Measurements from ENCODE around the gene SPATA24. TPM values are rescaled to one million over a fixed set of nuclear protein-coding genes. Genes with fewer than 3 reads are reported as not detected.
A peak's percentile ranks its signal among the peaks of the same experiment; 100 is the strongest.

SPATA24 gene
- total RNA-seq, 2 experiments from 2014 or later: 6.3 to 6.4 TPM

DNA sequence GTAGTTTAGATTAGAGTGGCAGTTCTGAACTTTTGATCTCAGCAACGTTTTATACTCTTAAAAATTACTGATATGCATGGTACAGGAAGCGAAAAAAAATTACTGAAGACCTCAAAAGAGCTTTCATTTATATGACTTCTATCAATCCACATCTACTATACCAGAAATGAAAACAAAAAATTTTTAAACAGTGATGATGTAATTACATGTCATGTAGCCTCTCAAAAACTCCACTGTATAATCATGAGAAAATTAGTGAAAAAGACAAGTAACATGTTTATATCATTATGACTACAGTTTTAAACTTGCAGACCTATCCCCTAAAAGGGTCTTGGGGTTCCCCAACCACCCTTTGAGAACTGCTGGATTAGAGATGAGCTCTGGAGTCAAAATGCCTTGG is 26.1 kb upstream of the SPATA24 start:
- Mint-ChIP-seq H3K27me3 (no peaks in the 10 kb centered on the region), H3K36me3 (peaks cover 8% of the 10 kb centered on the region), H3K4me3 (no peak overlapping the region), H3K4me1 (peaks cover 6% of the 10 kb centered on the region), H3K9me3 (no peaks in the 10 kb centered on the region), H3K27ac (no peak overlapping the region)
- ATAC-seq (ENCODE audit: low read depth) (peak; percentile 26), DNase-seq (no peak)
- POLR2A ChIA-PET: interaction anchor here (1.9 kb wide), 1 partner anchor 9 kb away, joined by 4 read pairs; the partner anchor contains the start of gene DNAJC18

GRCh38 chr5:139426203-139426885 is 22.5 kb upstream of the SPATA24 start:
- ATAC-seq (ENCODE audit: low read depth) (no peak), DNase-seq (no peak)
- peaks cover 2% of the 10 kb centered on the region for H3K27me3 Mint-ChIP-seq
- H3K4me3 Mint-ChIP-seq: no peak overlapping the region
- POLR2A ChIA-PET: no interaction called here
- peaks cover 10% of the 10 kb centered on the region for H3K36me3 Mint-ChIP-seq
- no peaks in the 10 kb centered on the region for H3K9me3 Mint-ChIP-seq
- H3K27ac Mint-ChIP-seq: no peak overlapping the region
- H3K4me1 Mint-ChIP-seq: peaks cover 9% of the 10 kb centered on the region

DNA sequence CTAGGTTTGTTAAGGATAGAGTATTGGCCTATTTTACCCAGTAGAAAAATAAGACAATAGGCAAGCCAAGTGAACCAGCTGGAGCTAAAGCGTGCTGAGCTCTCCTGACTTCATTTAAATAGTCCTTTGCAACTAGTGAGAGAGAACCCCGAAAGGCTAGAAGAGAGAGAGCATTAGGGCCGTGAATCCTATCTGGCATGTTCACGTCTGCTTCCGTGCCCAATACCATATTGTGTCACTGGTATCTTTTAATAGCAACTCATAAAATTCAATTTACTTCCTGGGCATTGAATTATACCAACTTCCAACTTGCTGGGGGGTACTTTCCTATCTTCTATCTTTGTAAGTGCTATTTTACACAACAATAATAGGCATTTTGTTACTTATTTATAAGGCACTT is 21.6 kb upstream of the SPATA24 start:
- H3K36me3 Mint-ChIP-seq: peaks cover 10% of the 10 kb centered on the region
- peaks cover 9% of the 10 kb centered on the region for H3K4me1 Mint-ChIP-seq
- DNase-seq: no peak
- H3K27me3 Mint-ChIP-seq: peaks cover 2% of the 10 kb centered on the region
- H3K4me3 Mint-ChIP-seq: no peak overlapping the region
- ATAC-seq (ENCODE audit: low read depth): no peak
- POLR2A ChIA-PET: no interaction called here
- H3K27ac Mint-ChIP-seq: no peak overlapping the region
- H3K9me3 Mint-ChIP-seq: no peaks in the 10 kb centered on the region

DNA sequence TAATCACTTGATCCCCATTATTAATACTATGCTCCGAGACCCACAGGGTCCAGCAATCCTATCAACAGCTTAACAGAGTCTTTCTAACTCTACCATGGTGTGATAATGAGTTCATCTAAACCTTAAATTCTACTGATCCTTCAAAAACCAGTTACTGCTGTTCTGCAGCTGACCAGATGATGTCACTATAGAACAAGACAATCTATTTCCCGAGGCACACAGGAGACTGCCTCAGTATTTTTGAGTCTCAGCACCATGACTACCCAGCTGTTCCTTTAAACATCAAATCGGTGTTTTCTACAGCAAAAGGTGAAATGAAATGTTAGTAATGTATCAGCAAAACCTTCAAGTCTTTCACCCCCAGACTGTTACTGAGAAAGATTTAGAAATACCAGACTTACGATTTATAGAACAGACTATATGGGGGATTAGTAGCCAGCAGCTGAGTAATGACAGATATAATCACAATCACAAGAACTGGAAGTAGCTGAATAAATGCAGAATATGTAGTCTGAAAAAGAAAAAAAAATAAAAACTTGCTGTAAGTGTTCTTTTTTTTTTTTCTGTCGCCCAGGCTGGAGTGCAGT is 18.5 kb upstream of the SPATA24 start:
- Mint-ChIP-seq H3K36me3 (peaks cover 2% of the 10 kb centered on the region), H3K4me3 (no peak overlapping the region), H3K9me3 (no peaks in the 10 kb centered on the region), H3K4me1 (peaks cover 15% of the 10 kb centered on the region), H3K27ac (peak overlapping the region; percentile 9), H3K27me3 (peaks cover 2% of the 10 kb centered on the region)
- peak; percentile 87 for ATAC-seq (ENCODE audit: low read depth)
- no peak for DNase-seq
- POLR2A ChIA-PET: interaction anchor here (1.0 to 2.0 kb wide), 5 partner anchors 30 to 90 kb away, joined by 3 to 21 read pairs (median 4); no protein-coding TSS in a partner anchor

- ATAC-seq (ENCODE audit: low read depth): no peak
- peaks cover 2% of the 10 kb centered on the region for H3K27me3 Mint-ChIP-seq
- H3K4me1 Mint-ChIP-seq: peaks cover 37% of the 10 kb centered on the region
- no peak overlapping the region for H3K4me3 Mint-ChIP-seq
- no peaks in the 10 kb centered on the region for H3K9me3 Mint-ChIP-seq
- no peak for DNase-seq
- peaks cover 2% of the 10 kb centered on the region for H3K36me3 Mint-ChIP-seq
- POLR2A ChIA-PET: interaction anchor here (0.5 to 1.4 kb wide), 8 partner anchors 13 to 142 kb away, joined by 3 to 5 read pairs (median 4); partner anchors contain the start of genes SPATA24 and UBE2D2
- H3K27ac Mint-ChIP-seq: peak overlapping the region; percentile 54
Observed at GRCh38 chr5:139419226-139420192, 15.6 kb upstream of the SPATA24 start.

- ATAC-seq (ENCODE audit: low read depth) (no peak), DNase-seq (no peak)
- no peaks in the 10 kb centered on the region for H3K9me3 Mint-ChIP-seq
- no peak overlapping the region for H3K27ac Mint-ChIP-seq
- POLR2A ChIA-PET: interaction anchor here (0.9 to 1.1 kb wide), 2 partner anchors 15 to 142 kb away, joined by 3 to 4 read pairs; partner anchors contain the start of genes SPATA24 and UBE2D2
- no peaks in the 10 kb centered on the region for H3K27me3 Mint-ChIP-seq
- H3K36me3 Mint-ChIP-seq: peaks cover 2% of the 10 kb centered on the region
- H3K4me1 Mint-ChIP-seq: peaks cover 43% of the 10 kb centered on the region
- no peak overlapping the region for H3K4me3 Mint-ChIP-seq
Observed at GRCh38 chr5:139418793-139419192, 14.9 kb upstream of the SPATA24 start.

GRCh38 chr5:139417214-139417613 is 13.3 kb upstream of the SPATA24 start:
- ATAC-seq (ENCODE audit: low read depth): no peak
- Mint-ChIP-seq H3K4me3 (no peak overlapping the region), H3K27me3 (no peaks in the 10 kb centered on the region), H3K36me3 (no peaks in the 10 kb centered on the region), H3K27ac (no peak overlapping the region), H3K9me3 (no peaks in the 10 kb centered on the region), H3K4me1 (peaks cover 49% of the 10 kb centered on the region)
- POLR2A ChIA-PET: no interaction called here
- DNase-seq: no peak

GRCh38 chr5:139416651-139417050 is 12.8 kb upstream of the SPATA24 start:
- DNase-seq: no peak
- Mint-ChIP-seq H3K9me3 (no peaks in the 10 kb centered on the region), H3K36me3 (no peaks in the 10 kb centered on the region), H3K4me3 (peak overlapping the region; percentile 28), H3K27me3 (no peaks in the 10 kb centered on the region), H3K4me1 (peaks cover 48% of the 10 kb centered on the region), H3K27ac (peak overlapping the region; percentile 61)
- POLR2A ChIA-PET: interaction anchor here (1.0 kb wide), 1 partner anchor 97 kb away, joined by 3 read pairs; no protein-coding TSS in a partner anchor
- no peak for ATAC-seq (ENCODE audit: low read depth)

GRCh38 chr5:139415869-139416268 is 12.0 kb upstream of the SPATA24 start:
- DNase-seq (no peak), ATAC-seq (ENCODE audit: low read depth) (no peak)
- no peaks in the 10 kb centered on the region for H3K27me3 Mint-ChIP-seq
- POLR2A ChIA-PET: interaction anchor here (0.6 to 1.0 kb wide), 3 partner anchors 17 to 838 kb away, joined by 3 read pairs; no protein-coding TSS in a partner anchor
- H3K27ac Mint-ChIP-seq: peak overlapping the region; percentile 84
- H3K36me3 Mint-ChIP-seq: no peaks in the 10 kb centered on the region
- peaks cover 48% of the 10 kb centered on the region for H3K4me1 Mint-ChIP-seq
- no peaks in the 10 kb centered on the region for H3K9me3 Mint-ChIP-seq
- peak overlapping the region; percentile 62 for H3K4me3 Mint-ChIP-seq

GRCh38 chr5:139415221-139415861 is 11.5 kb upstream of the SPATA24 start:
- no peaks in the 10 kb centered on the region for H3K9me3 Mint-ChIP-seq
- no peaks in the 10 kb centered on the region for H3K27me3 Mint-ChIP-seq
- DNase-seq (peak; percentile 46), ATAC-seq (ENCODE audit: low read depth) (peak; percentile 76)
- peaks cover 48% of the 10 kb centered on the region for H3K4me1 Mint-ChIP-seq
- POLR2A ChIA-PET: interaction anchor here (0.6 to 1.3 kb wide), 4 partner anchors 16 to 837 kb away, joined by 3 read pairs; no protein-coding TSS in a partner anchor
- H3K36me3 Mint-ChIP-seq: no peaks in the 10 kb centered on the region
- peak overlapping the region; percentile 84 for H3K27ac Mint-ChIP-seq
- H3K4me3 Mint-ChIP-seq: peak overlapping the region; percentile 62

DNA sequence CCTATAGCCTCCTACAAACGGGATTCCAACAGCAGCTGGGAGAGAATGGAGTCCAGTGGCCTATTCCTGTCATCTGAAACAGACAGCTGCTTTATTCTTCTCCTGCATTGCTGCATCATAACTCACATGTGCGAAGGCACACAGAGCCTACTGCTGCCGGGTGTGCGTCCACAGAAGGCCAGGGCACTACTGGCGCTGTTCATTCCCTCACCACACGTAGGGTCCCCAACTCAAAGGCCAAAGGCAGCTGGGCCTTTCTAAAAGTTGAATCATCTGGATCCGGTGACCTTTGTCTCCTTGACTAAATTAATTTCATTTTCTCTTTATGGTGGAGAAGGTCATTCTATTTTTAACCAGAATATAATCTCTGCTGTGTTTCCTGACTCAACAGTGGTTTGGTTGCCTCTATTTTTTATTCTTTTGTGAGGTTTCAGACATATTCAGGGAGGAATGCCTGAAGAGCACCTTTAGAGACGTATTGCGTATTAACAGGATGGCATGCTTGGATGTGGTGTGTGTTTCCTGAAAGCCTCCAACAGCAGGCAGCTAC is 10.8 kb upstream of the SPATA24 start:
- Mint-ChIP-seq H3K27ac (peak overlapping the region; percentile 84), H3K4me3 (peak overlapping the region; percentile 62), H3K9me3 (no peaks in the 10 kb centered on the region), H3K4me1 (peaks cover 48% of the 10 kb centered on the region), H3K36me3 (no peaks in the 10 kb centered on the region), H3K27me3 (no peaks in the 10 kb centered on the region)
- ATAC-seq (ENCODE audit: low read depth) (no peak), DNase-seq (no peak)
- POLR2A ChIA-PET: interaction anchor here (1.3 kb wide), 2 partner anchors 11 to 23 kb away, joined by 3 to 4 read pairs; partner anchors contain the start of gene SPATA24

DNA sequence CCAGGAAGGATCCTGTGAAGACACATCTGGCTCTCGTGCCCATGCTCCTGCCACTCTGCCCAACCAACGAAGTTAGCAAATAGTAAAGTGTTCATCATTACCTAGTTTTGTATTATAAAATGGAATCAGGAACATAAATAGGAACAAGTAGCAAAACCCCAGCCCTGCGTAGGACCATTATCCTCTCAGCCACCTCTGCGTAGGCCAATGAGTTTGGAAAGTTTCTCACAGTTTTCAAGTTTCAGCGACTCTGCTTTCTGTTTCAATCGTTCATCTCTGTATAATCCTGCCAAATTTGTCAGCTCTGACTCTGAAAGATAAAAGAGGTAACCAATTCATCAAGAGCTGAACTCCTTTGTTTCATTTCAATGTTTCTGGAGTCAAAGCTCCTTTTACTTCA is 10.1 kb upstream of the SPATA24 start:
- DNase-seq (no peak), ATAC-seq (ENCODE audit: low read depth) (no peak)
- peak overlapping the region; percentile 84 for H3K27ac Mint-ChIP-seq
- H3K4me3 Mint-ChIP-seq: peak overlapping the region; percentile 23
- H3K9me3 Mint-ChIP-seq: no peaks in the 10 kb centered on the region
- POLR2A ChIA-PET: interaction anchor here (1.3 kb wide), 2 partner anchors 10 to 22 kb away, joined by 3 to 4 read pairs; partner anchors contain the start of gene SPATA24
- H3K27me3 Mint-ChIP-seq: no peaks in the 10 kb centered on the region
- peaks cover 47% of the 10 kb centered on the region for H3K4me1 Mint-ChIP-seq
- no peaks in the 10 kb centered on the region for H3K36me3 Mint-ChIP-seq

Measured in activated naive CD8-positive, alpha-beta T cell treated with anti-CD3 and anti-CD28 coated beads, Interleukin-2, amount 10 ng/mL, durations not matched to agents 7 days and 5 days (primary cell).